Suprapubic skin (tissue), 4 donors: ENCODE results near the gene CRBN. TPM values are rescaled to one million over a fixed set of nuclear protein-coding genes. Genes with fewer than 3 reads are reported as not detected.

ENCODE experiments used
- DNase-seq, 2 donors: peaks; one replicate each; pipeline ENCODE4 v3.0.0-alpha.2; 2019; ENCODE audit warnings: low spot score in 2 of 2
- H3K27ac ChIP-seq: fragments of 200-600 bp; sonication (generic); one replicate; pipeline ENCODE4 v1.5.1; 2019
- H3K27me3 ChIP-seq: fragments of 200-600 bp; sonication (generic); one replicate; pipeline ENCODE4 v1.5.1; 2019
- H3K36me3 ChIP-seq: fragments of 200-600 bp; sonication (generic); one replicate; pipeline ENCODE4 v1.5.1; 2019
- H3K4me1 ChIP-seq: fragments of 200-600 bp; sonication (generic); one replicate; pipeline ENCODE4 v1.5.1; 2019
- H3K4me3 ChIP-seq: fragments of 200-600 bp; sonication (generic); one replicate; pipeline ENCODE4 v1.5.1; 2019; ENCODE audit warnings: mild to moderate bottlenecking
- H3K9me3 ChIP-seq: fragments of 200-600 bp; sonication (generic); one replicate; pipeline ENCODE4 v1.5.1; 2019
- CTCF ChIP-seq, 2 donors: fragments of 200-600 bp in 1 of 2; fragments of 450-650 bp in 1 of 2; sonication (generic) in 1 of 2; IDR thresholded peaks; one replicate each; pipeline ENCODE4 v1.5.1; 2016 to 2019; ENCODE audit warnings: antibody characterized with exemption in 2 of 2, mild to moderate bottlenecking in 1 of 2, moderate library complexity in 1 of 2
- EP300 ChIP-seq: sonication (generic); formaldehyde crosslinking; IDR thresholded peaks from one replicate; pipeline ENCODE4 v1.6.1; 2017; ENCODE audit warnings: antibody characterized with exemption
- POLR2A ChIP-seq, 2 donors: fragments of 450-650 bp; IDR thresholded peaks; one replicate each; pipeline ENCODE4 v1.6.1; 2017; ENCODE audit warnings: antibody characterized with exemption in 2 of 2, mild to moderate bottlenecking in 2 of 2, moderate library complexity in 2 of 2
- POLR2AphosphoS5 ChIP-seq, 3 donors: sonication (generic); formaldehyde crosslinking; IDR thresholded peaks; one replicate each; pipeline ENCODE4 v1.6.1; 2017; ENCODE audit warnings: antibody characterized with exemption in 3 of 3
- WGBS: methylation state at CpG from one replicate; pipeline ENCODE4 v1.1.5; 2018; 5-methylcytosine and 5-hydroxymethylcytosine counted together
- total RNA-seq, 4 donors: library from RNA; depleted of rRNA; stranded (reverse); fragments of >200 nt; gene quantifications; one replicate each; pipeline ENCODE4 v1.1.0, GENCODE V29; 2016

The CRBN gene
- 100 to 1,000 TPM in 1 of 4 donors, 10 to 100 TPM in 3; 38.9 to 140 (median 78.1) TPM for total RNA-seq

- peak; percentile 87 to 92 for DNase-seq
- Histone ChIP-seq H3K36me3 (peaks cover 2% of the 10 kb centered on the region), H3K4me3 (peak within 1 kb of the TSS; percentile 69), H3K27ac (peak within 1 kb of the TSS; percentile 78), H3K9me3 (no peaks in the 10 kb centered on the region), H3K4me1 (peaks cover 29% of the 10 kb centered on the region), H3K27me3 (no peaks in the 10 kb centered on the region)
- WGBS = 1% methylated on average over 53 of the region's 56 CpGs
- TF ChIP-seq POLR2A (IDR thresholded peaks at IDR 0.05) = peak in 1 of 2 donors; percentile 85
- TF ChIP-seq POLR2AphosphoS5 (IDR thresholded peaks at IDR 0.05) = peak; percentile 56 to 90 (median 64)
- peak; percentile 94 to 98 for TF ChIP-seq CTCF (IDR thresholded peaks at IDR 0.05)
- no peak for TF ChIP-seq EP300
Observed at GRCh38 chr3:3179407-3180094, at the start of gene CRBN. TSS of gene CRBN (minus strand) at chr3:3179691. CDS start at chr3:3179687, 4 bp downstream.

- H3K36me3 ChIP-seq = no peaks in the 10 kb centered on the region
- no peak overlapping the region for H3K4me3 ChIP-seq
- H3K27me3 ChIP-seq = no peaks in the 10 kb centered on the region
- TF ChIP-seq POLR2AphosphoS5 (IDR thresholded peaks at IDR 0.05) (no peak), POLR2A (IDR thresholded peaks at IDR 0.05) (no peak), EP300 (no peak), CTCF (IDR thresholded peaks at IDR 0.05) (no peak)
- 0% methylated on average over 1 of the region's 1 CpG for WGBS
- no peaks in the 10 kb centered on the region for H3K9me3 ChIP-seq
- no peak for DNase-seq
- no peak overlapping the region for H3K27ac ChIP-seq
- no peaks in the 10 kb centered on the region for H3K4me1 ChIP-seq
Observed at GRCh38 chr3:3227640-3228039, 48.1 kb upstream of the CRBN start.

GRCh38 chr3:3221528-3221927 lies 42.0 kb upstream of the CRBN start:
- Histone ChIP-seq H3K36me3 (no peaks in the 10 kb centered on the region), H3K27me3 (no peaks in the 10 kb centered on the region), H3K9me3 (no peaks in the 10 kb centered on the region), H3K27ac (no peak overlapping the region), H3K4me1 (no peaks in the 10 kb centered on the region), H3K4me3 (no peak overlapping the region)
- WGBS = 81% methylated on average over 2 of the region's 2 CpGs
- TF ChIP-seq EP300 = no peak
- TF ChIP-seq POLR2A (IDR thresholded peaks at IDR 0.05) = no peak
- no peak for DNase-seq

GRCh38 chr3:3216401-3216800 lies 36.9 kb upstream of the CRBN start:
- H3K9me3 ChIP-seq = no peaks in the 10 kb centered on the region
- no peaks in the 10 kb centered on the region for H3K36me3 ChIP-seq
- 86% methylated on average over 4 of the region's 4 CpGs for WGBS
- no peaks in the 10 kb centered on the region for H3K27me3 ChIP-seq
- no peak overlapping the region for H3K27ac ChIP-seq
- DNase-seq = no peak
- no peak overlapping the region for H3K4me3 ChIP-seq
- H3K4me1 ChIP-seq = no peaks in the 10 kb centered on the region
- TF ChIP-seq POLR2A (IDR thresholded peaks at IDR 0.05) (no peak), EP300 (no peak), POLR2AphosphoS5 (IDR thresholded peaks at IDR 0.05) (no peak), CTCF (IDR thresholded peaks at IDR 0.05) (no peak)

- no peaks in the 10 kb centered on the region for H3K36me3 ChIP-seq
Observed at GRCh38 chr3:3212781-3213440, 33.4 kb upstream of the CRBN start.

More at GRCh38 chr3:3212781-3213440, 33.4 kb upstream of the CRBN start:
- no peak for TF ChIP-seq POLR2AphosphoS5 (IDR thresholded peaks at IDR 0.05)
- TF ChIP-seq EP300 = no peak
- no peak for TF ChIP-seq CTCF (IDR thresholded peaks at IDR 0.05)
- TF ChIP-seq POLR2A (IDR thresholded peaks at IDR 0.05) = no peak
- H3K27ac ChIP-seq = no peak overlapping the region
- no peak overlapping the region for H3K4me3 ChIP-seq
- H3K27me3 ChIP-seq = no peaks in the 10 kb centered on the region
- no peaks in the 10 kb centered on the region for H3K9me3 ChIP-seq
- DNase-seq = no peak
- WGBS = 69% methylated on average over 7 of the region's 7 CpGs
- no peaks in the 10 kb centered on the region for H3K4me1 ChIP-seq
